Activated T-cell treated with anti-CD3 and anti-CD28 coated beads, Interleukin-2, amount 50 U/mL, for 72 hours (primary cell): ENCODE data around the gene WFDC12. TPM values are rescaled to one million over a fixed set of nuclear protein-coding genes. Genes with fewer than 3 reads are reported as not detected.
"Not testable (repeated sequence)": the region's sequence is repeated elsewhere in the genome, so short reads cannot be mapped to it uniquely, and the experiment has no call there.

Experiments
- ATAC-seq, 2 donors: fragments of 150-1000 bp; cut with Tn5 transposase; replicated peaks in 1 of 2; 2 replicates each; pipeline ENCODE4 v1.10.0; 2021; ENCODE audit warnings: moderate library complexity in 2 of 2, mild to moderate bottlenecking in 1 of 2
- DNase-seq, 2 donors: peaks; one replicate each; pipeline ENCODE4 v3.0.0; 2021 to 2022; ENCODE audit warnings: mixed read lengths in 1 of 2
- H3K27ac Mint-ChIP-seq: one replicate; pipeline ENCODE4 v1.8.0; 2022; ENCODE audit warnings: mild to moderate bottlenecking, moderate library complexity, mixed read lengths
- H3K27me3 Mint-ChIP-seq: one replicate; pipeline ENCODE4 v1.8.0; 2022; ENCODE audit warnings: low read depth, mixed read lengths
- H3K36me3 Mint-ChIP-seq, 2 donors: one replicate each; pipeline ENCODE4 v1.8.0; 2022; ENCODE audit warnings: mixed read lengths in 2 of 2, mild to moderate bottlenecking in 1 of 2; ENCODE audit not compliant: insufficient read depth in 2 of 2
- H3K4me1 Mint-ChIP-seq: one replicate; pipeline ENCODE4 v1.8.0; 2022; ENCODE audit warnings: low read depth, mixed read lengths
- H3K4me3 Mint-ChIP-seq, 2 donors: one replicate each; pipeline ENCODE4 v1.8.0; 2022; ENCODE audit warnings: mild to moderate bottlenecking in 2 of 2, mixed read lengths in 2 of 2, moderate library complexity in 2 of 2
- H3K9me3 Mint-ChIP-seq, 2 donors: one replicate each; pipeline ENCODE4 v1.8.0; 2022; ENCODE audit warnings: mixed read lengths in 2 of 2
- total RNA-seq, 2 donors: library from RNA; stranded (reverse); gene quantifications; one replicate each; pipeline ENCODE4 v1.2.3, GENCODE V29; 2022

The WFDC12 gene
- total RNA-seq, 2 donors from 2014 or later: not detected

- H3K4me1 Mint-ChIP-seq, H3K9me3 Mint-ChIP-seq, H3K4me3 Mint-ChIP-seq, DNase-seq, ATAC-seq, H3K36me3 Mint-ChIP-seq, H3K27me3 Mint-ChIP-seq, H3K27ac Mint-ChIP-seq: not testable (repeated sequence)
Observed at GRCh38 chr20:45139733-45140375, 15.6 kb upstream of the WFDC12 start.

GRCh38 chr20:45138561-45139300, 14.5 kb upstream of the WFDC12 start:
- Mint-ChIP-seq H3K27me3 (no peaks in the 10 kb centered on the region), H3K4me3 (no peak overlapping the region), H3K36me3 (no peaks in the 10 kb centered on the region), H3K27ac (no peak overlapping the region), H3K9me3 (no peaks in the 10 kb centered on the region), H3K4me1 (no peaks in the 10 kb centered on the region)
- peak; percentile 85 to 89 for ATAC-seq
- DNase-seq: peak; percentile 85 to 87

- H3K36me3 Mint-ChIP-seq: no peaks in the 10 kb centered on the region
- DNase-seq (no peak), ATAC-seq (no peak)
- no peaks in the 10 kb centered on the region for H3K9me3 Mint-ChIP-seq
- H3K4me3 Mint-ChIP-seq: no peak overlapping the region
- H3K27me3 Mint-ChIP-seq: peaks cover 12% of the 10 kb centered on the region
- no peaks in the 10 kb centered on the region for H3K4me1 Mint-ChIP-seq
- no peak overlapping the region for H3K27ac Mint-ChIP-seq
Observed at GRCh38 chr20:45136911-45137310, 12.6 kb upstream of the WFDC12 start.

- Mint-ChIP-seq H3K36me3 (no peaks in the 10 kb centered on the region), H3K4me3 (no peak overlapping the region), H3K27me3 (peaks cover 61% of the 10 kb centered on the region), H3K4me1 (no peaks in the 10 kb centered on the region), H3K9me3 (no peaks in the 10 kb centered on the region), H3K27ac (no peak overlapping the region)
- DNase-seq (no peak), ATAC-seq (no peak)
Observed at GRCh38 chr20:45128099-45128498, 3.8 kb upstream of the WFDC12 start.

GRCh38 chr20:45121388-45121787, 2.9 kb downstream of the WFDC12 start:
- ATAC-seq: peak in 1 of 2 donors; percentile 38
- Mint-ChIP-seq H3K27ac (no peak overlapping the region), H3K27me3 (peaks cover 42% of the 10 kb centered on the region), H3K36me3 (no peaks in the 10 kb centered on the region), H3K4me1 (peaks cover 5% of the 10 kb centered on the region), H3K9me3 (no peaks in the 10 kb centered on the region), H3K4me3 (no peak overlapping the region)
- no peak for DNase-seq

GRCh38 chr20:45119556-45120266, 4.6 kb downstream of the WFDC12 start:
- peaks cover 34% of the 10 kb centered on the region for H3K27me3 Mint-ChIP-seq
- H3K9me3 Mint-ChIP-seq: no peaks in the 10 kb centered on the region
- no peak overlapping the region for H3K4me3 Mint-ChIP-seq
- H3K36me3 Mint-ChIP-seq: no peaks in the 10 kb centered on the region
- no peak overlapping the region for H3K27ac Mint-ChIP-seq
- DNase-seq: no peak
- H3K4me1 Mint-ChIP-seq: peaks cover 17% of the 10 kb centered on the region
- no peak for ATAC-seq

GRCh38 chr20:45118028-45118427, 6.2 kb downstream of the WFDC12 start:
- H3K4me1 Mint-ChIP-seq: peaks cover 21% of the 10 kb centered on the region
- ATAC-seq: no peak
- no peak for DNase-seq
- no peaks in the 10 kb centered on the region for H3K36me3 Mint-ChIP-seq
- H3K4me3 Mint-ChIP-seq: no peak overlapping the region
- H3K9me3 Mint-ChIP-seq: no peaks in the 10 kb centered on the region
- H3K27me3 Mint-ChIP-seq: peaks cover 42% of the 10 kb centered on the region
- H3K27ac Mint-ChIP-seq: no peak overlapping the region

- ATAC-seq (no peak), DNase-seq (no peak)
- Mint-ChIP-seq H3K4me1 (peaks cover 21% of the 10 kb centered on the region), H3K27ac (no peak overlapping the region), H3K9me3 (no peaks in the 10 kb centered on the region), H3K4me3 (no peak overlapping the region), H3K27me3 (peaks cover 39% of the 10 kb centered on the region), H3K36me3 (no peaks in the 10 kb centered on the region)
Observed at GRCh38 chr20:45117581-45117980, 6.7 kb downstream of the WFDC12 start.

- Mint-ChIP-seq H3K4me3 (peak overlapping the region in 1 of 2 donors; percentile 18), H3K4me1 (peaks cover 17% of the 10 kb centered on the region), H3K9me3 (no peaks in the 10 kb centered on the region), H3K36me3 (no peaks in the 10 kb centered on the region), H3K27ac (no peak overlapping the region), H3K27me3 (peaks cover 28% of the 10 kb centered on the region)
- ATAC-seq (peak in 1 of 2 donors; percentile 64), DNase-seq (no peak)
Observed at GRCh38 chr20:45115829-45116228, 8.4 kb downstream of the WFDC12 start.

- Mint-ChIP-seq H3K36me3 (no peaks in the 10 kb centered on the region), H3K4me3 (peak overlapping the region in 1 of 2 donors; percentile 23), H3K27me3 (peaks cover 26% of the 10 kb centered on the region), H3K4me1 (peaks cover 17% of the 10 kb centered on the region), H3K27ac (no peak overlapping the region), H3K9me3 (no peaks in the 10 kb centered on the region)
- DNase-seq: no peak
- peak; percentile 6 to 12 for ATAC-seq
Observed at GRCh38 chr20:45115386-45115774, 8.9 kb downstream of the WFDC12 start.

- peaks cover 21% of the 10 kb centered on the region for H3K27me3 Mint-ChIP-seq
- H3K27ac Mint-ChIP-seq: no peak within 1 kb of the TSS
- peak; percentile 69 to 82 for ATAC-seq
- DNase-seq: peak in 1 of 2 donors; percentile 34
- no peaks in the 10 kb centered on the region for H3K36me3 Mint-ChIP-seq
- peak within 1 kb of the TSS; percentile 18 to 23 for H3K4me3 Mint-ChIP-seq
- peaks cover 17% of the 10 kb centered on the region for H3K4me1 Mint-ChIP-seq
- H3K9me3 Mint-ChIP-seq: no peaks in the 10 kb centered on the region
Observed at GRCh38 chr20:45114465-45115385, 9.5 kb downstream of the WFDC12 start, which contains the start of gene WFDC5. WFDC5 (minus strand) TSS chr20:45115174; CDS start chr20:45115083, 91 bp downstream.

- peaks cover 17% of the 10 kb centered on the region for H3K4me1 Mint-ChIP-seq
- no peak overlapping the region for H3K4me3 Mint-ChIP-seq
- peaks cover 21% of the 10 kb centered on the region for H3K27me3 Mint-ChIP-seq
- ATAC-seq (no peak), DNase-seq (no peak)
- no peak overlapping the region for H3K27ac Mint-ChIP-seq
- no peaks in the 10 kb centered on the region for H3K9me3 Mint-ChIP-seq
- no peaks in the 10 kb centered on the region for H3K36me3 Mint-ChIP-seq
Observed at GRCh38 chr20:45113865-45114264, 10.4 kb downstream of the WFDC12 start.
